ENCODE results near the gene SCAP.

Gene SCAP

DNA sequence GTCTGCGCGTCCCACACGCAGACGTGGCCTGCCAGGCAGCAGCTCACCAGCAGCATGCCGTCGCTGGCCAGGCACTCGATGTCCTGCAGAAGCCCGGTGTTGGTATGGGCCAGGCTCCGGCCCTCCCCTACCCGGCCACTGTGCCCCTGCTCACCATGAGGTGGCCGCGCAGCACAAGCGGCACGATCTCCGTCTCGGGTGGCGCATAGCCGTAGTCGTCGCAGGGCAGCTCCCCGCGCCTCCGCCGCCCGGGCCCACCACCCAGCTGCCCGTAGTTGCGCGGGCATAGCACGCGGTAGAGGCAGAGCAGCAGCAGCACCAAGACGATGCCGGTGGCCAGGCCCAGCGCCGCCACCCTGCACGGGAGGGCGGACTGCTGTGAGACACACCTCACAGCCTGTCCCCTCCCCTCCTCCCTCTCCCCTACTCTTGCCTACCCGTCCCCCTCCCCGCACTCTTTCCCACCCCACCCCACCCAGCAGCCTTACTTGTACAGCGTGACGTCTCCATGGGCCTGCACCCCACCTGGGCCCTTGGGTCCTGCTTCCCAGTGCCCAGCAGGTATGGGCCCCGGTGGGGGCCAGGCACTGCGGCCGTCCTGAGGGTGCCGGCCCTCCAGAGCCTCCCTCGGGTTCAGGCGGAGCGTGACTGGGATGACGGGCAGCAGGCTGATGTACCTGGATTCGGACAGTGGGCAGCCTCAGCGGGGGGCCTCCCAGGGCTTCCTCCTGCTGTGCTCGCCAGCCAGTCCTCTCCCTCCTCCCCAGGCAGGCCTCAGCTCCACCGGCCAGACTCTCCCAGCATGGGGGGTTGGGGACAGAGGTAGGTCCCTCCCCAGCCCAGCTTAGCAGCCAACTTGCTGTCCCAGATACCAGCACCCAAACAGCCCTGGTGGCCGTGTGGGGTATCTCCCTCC, 57.3 kb downstream of the SCAP start:
- no peaks in the 10 kb centered on the region for H3K27me3 ChIP-seq (ENCODE audit: control insufficient read depth in 2 of 2, insufficient read depth in 2 of 2, low read length in 2 of 2)
- no peak overlapping the region for H3K4me3 ChIP-seq (ENCODE audit: low read length in 2 of 2)
- peaks cover 50 to 62% of the 10 kb centered on the region in 2 donors for H3K36me3 ChIP-seq (ENCODE audit: control insufficient read depth in 2 of 2, insufficient read depth in 2 of 2, low read length in 2 of 2)
- H3K4me1 ChIP-seq (ENCODE audit: control insufficient read depth in 2 of 2, insufficient read depth in 2 of 2, low read length in 2 of 2) = peaks cover 16 to 17% of the 10 kb centered on the region in 2 donors
- no peaks in the 10 kb centered on the region for H3K9me3 ChIP-seq (ENCODE audit: control insufficient read depth in 2 of 2, low read length in 2 of 2)
- H3K27ac ChIP-seq (ENCODE audit: low read depth in 2 of 2, low read length in 2 of 2) = no peak overlapping the region
- no peak overlapping the region for H3K9ac ChIP-seq (ENCODE audit: low read depth in 1 of 2, low read length in 2 of 2)

DNA sequence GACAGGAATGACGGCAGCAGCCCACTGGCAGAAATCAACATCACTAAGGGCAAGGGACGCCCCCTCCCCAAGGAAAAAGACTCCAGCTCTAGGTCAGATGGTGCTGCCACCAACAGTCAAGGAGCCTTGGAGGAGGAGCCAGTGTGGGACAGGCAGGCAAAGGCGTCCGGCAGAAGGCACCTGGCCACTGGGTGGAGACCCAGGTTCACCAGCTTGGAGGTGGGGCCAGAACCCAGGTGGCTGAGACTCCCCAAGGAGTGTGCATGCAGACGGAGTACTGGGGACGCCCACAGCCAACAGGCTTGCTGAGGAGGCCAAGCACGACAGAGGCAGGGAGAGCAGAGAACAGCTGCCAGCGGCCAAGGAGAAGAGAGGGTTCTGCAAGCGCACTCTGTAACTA, 59.7 kb downstream of the SCAP start:
- Histone ChIP-seq H3K4me3 (ENCODE audit: low read length in 2 of 2) (no peak overlapping the region), H3K4me1 (ENCODE audit: control insufficient read depth in 2 of 2, insufficient read depth in 2 of 2, low read length in 2 of 2) (peaks cover 0 to 3% of the 10 kb centered on the region in 2 donors), H3K9me3 (ENCODE audit: control insufficient read depth in 2 of 2, low read length in 2 of 2) (no peaks in the 10 kb centered on the region), H3K36me3 (ENCODE audit: control insufficient read depth in 2 of 2, insufficient read depth in 2 of 2, low read length in 2 of 2) (peaks cover 70 to 78% of the 10 kb centered on the region in 2 donors), H3K27me3 (ENCODE audit: control insufficient read depth in 2 of 2, insufficient read depth in 2 of 2, low read length in 2 of 2) (no peaks in the 10 kb centered on the region), H3K27ac (ENCODE audit: low read depth in 2 of 2, low read length in 2 of 2) (no peak overlapping the region), H3K9ac (ENCODE audit: low read depth in 1 of 2, low read length in 2 of 2) (no peak overlapping the region)

DNA sequence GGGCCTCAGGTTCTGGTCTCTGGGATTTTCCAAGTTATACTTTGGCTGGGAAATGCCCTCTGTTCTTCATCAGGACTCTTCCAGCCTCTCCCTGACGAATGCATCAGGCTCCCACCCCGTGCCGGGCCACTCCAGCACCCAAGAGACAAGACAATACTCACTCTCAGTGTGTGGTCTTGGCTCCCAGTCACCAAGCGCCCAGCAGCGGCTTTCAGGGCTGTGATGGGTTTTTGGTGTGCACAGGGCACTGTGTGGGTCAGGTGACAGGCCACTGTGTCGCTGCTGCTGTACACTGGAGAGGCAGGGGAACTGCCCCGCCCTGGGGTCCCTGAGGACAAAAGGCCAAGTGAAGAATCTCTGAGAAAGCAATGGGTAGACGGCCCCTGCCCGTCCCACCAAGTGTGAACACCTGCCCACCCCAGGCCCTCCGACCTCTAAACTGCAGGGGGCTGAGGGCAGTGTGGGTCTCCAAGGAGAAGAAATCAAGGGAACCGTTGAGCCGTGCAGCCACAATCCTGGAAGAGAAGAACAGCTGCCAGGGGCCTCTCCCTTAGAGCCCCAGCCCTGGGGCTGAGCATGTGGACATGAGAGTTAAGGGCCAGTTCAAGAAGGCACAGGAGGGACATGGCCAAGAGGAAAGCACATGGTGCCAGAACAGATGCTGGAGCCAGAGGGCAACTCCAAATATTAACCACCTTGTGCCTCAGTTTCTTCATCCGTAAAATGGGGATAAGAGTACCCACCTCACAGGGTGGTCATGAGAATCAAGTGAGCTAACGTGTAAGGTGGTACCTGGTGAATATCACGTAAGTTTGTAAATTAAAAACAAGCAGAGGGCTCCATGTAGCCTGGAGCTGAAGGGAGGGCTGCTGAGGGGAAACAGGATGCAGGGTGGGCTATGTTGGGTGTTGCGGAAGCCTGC, 60.8 kb downstream of the SCAP start:
- no peaks in the 10 kb centered on the region for H3K4me1 ChIP-seq (ENCODE audit: control insufficient read depth in 2 of 2, insufficient read depth in 2 of 2, low read length in 2 of 2)
- H3K4me3 ChIP-seq (ENCODE audit: low read length in 2 of 2) = no peak overlapping the region
- no peak overlapping the region for H3K27ac ChIP-seq (ENCODE audit: low read depth in 2 of 2, low read length in 2 of 2)
- no peaks in the 10 kb centered on the region for H3K27me3 ChIP-seq (ENCODE audit: control insufficient read depth in 2 of 2, insufficient read depth in 2 of 2, low read length in 2 of 2)
- no peaks in the 10 kb centered on the region for H3K9me3 ChIP-seq (ENCODE audit: control insufficient read depth in 2 of 2, low read length in 2 of 2)
- H3K9ac ChIP-seq (ENCODE audit: low read depth in 1 of 2, low read length in 2 of 2) = no peak overlapping the region
- peaks cover 66 to 71% of the 10 kb centered on the region in 2 donors for H3K36me3 ChIP-seq (ENCODE audit: control insufficient read depth in 2 of 2, insufficient read depth in 2 of 2, low read length in 2 of 2)

- Histone ChIP-seq H3K9me3 (ENCODE audit: control insufficient read depth in 2 of 2, low read length in 2 of 2) (no peaks in the 10 kb centered on the region), H3K27me3 (ENCODE audit: control insufficient read depth in 2 of 2, insufficient read depth in 2 of 2, low read length in 2 of 2) (no peaks in the 10 kb centered on the region), H3K9ac (ENCODE audit: low read depth in 1 of 2, low read length in 2 of 2) (no peak overlapping the region), H3K27ac (ENCODE audit: low read depth in 2 of 2, low read length in 2 of 2) (no peak overlapping the region), H3K4me1 (ENCODE audit: control insufficient read depth in 2 of 2, insufficient read depth in 2 of 2, low read length in 2 of 2) (no peaks in the 10 kb centered on the region), H3K4me3 (ENCODE audit: low read length in 2 of 2) (no peak overlapping the region), H3K36me3 (ENCODE audit: control insufficient read depth in 2 of 2, insufficient read depth in 2 of 2, low read length in 2 of 2) (peaks cover 66 to 71% of the 10 kb centered on the region in 2 donors)
Measured at GRCh38 chr3:47414161-47414564, 61.6 kb downstream of the SCAP start.

GRCh38 chr3:47413751-47414150, 62.0 kb downstream of the SCAP start:
- H3K27me3 ChIP-seq (ENCODE audit: control insufficient read depth in 2 of 2, insufficient read depth in 2 of 2, low read length in 2 of 2) = no peaks in the 10 kb centered on the region
- H3K27ac ChIP-seq (ENCODE audit: low read depth in 2 of 2, low read length in 2 of 2) = no peak overlapping the region
- H3K9ac ChIP-seq (ENCODE audit: low read depth in 1 of 2, low read length in 2 of 2) = no peak overlapping the region
- no peak overlapping the region for H3K4me3 ChIP-seq (ENCODE audit: low read length in 2 of 2)
- H3K9me3 ChIP-seq (ENCODE audit: control insufficient read depth in 2 of 2, low read length in 2 of 2) = no peaks in the 10 kb centered on the region
- H3K4me1 ChIP-seq (ENCODE audit: control insufficient read depth in 2 of 2, insufficient read depth in 2 of 2, low read length in 2 of 2) = no peaks in the 10 kb centered on the region
- peaks cover 66 to 71% of the 10 kb centered on the region in 2 donors for H3K36me3 ChIP-seq (ENCODE audit: control insufficient read depth in 2 of 2, insufficient read depth in 2 of 2, low read length in 2 of 2)

- no peaks in the 10 kb centered on the region for H3K4me1 ChIP-seq (ENCODE audit: control insufficient read depth in 2 of 2, insufficient read depth in 2 of 2, low read length in 2 of 2)
- H3K36me3 ChIP-seq (ENCODE audit: control insufficient read depth in 2 of 2, insufficient read depth in 2 of 2, low read length in 2 of 2) = peaks cover 72 to 77% of the 10 kb centered on the region in 2 donors
- H3K4me3 ChIP-seq (ENCODE audit: low read length in 2 of 2) = no peak overlapping the region
- no peak overlapping the region for H3K27ac ChIP-seq (ENCODE audit: low read depth in 2 of 2, low read length in 2 of 2)
- H3K9me3 ChIP-seq (ENCODE audit: control insufficient read depth in 2 of 2, low read length in 2 of 2) = no peaks in the 10 kb centered on the region
- H3K27me3 ChIP-seq (ENCODE audit: control insufficient read depth in 2 of 2, insufficient read depth in 2 of 2, low read length in 2 of 2) = no peaks in the 10 kb centered on the region
- no peak overlapping the region for H3K9ac ChIP-seq (ENCODE audit: low read depth in 1 of 2, low read length in 2 of 2)
Measured at GRCh38 chr3:47412842-47413520, 62.8 kb downstream of the SCAP start.

GRCh38 chr3:47412453-47412756, 63.3 kb downstream of the SCAP start:
- Histone ChIP-seq H3K36me3 (ENCODE audit: control insufficient read depth in 2 of 2, insufficient read depth in 2 of 2, low read length in 2 of 2) (peaks cover 76 to 82% of the 10 kb centered on the region in 2 donors), H3K4me3 (ENCODE audit: low read length in 2 of 2) (no peak overlapping the region), H3K27ac (ENCODE audit: low read depth in 2 of 2, low read length in 2 of 2) (no peak overlapping the region), H3K4me1 (ENCODE audit: control insufficient read depth in 2 of 2, insufficient read depth in 2 of 2, low read length in 2 of 2) (no peaks in the 10 kb centered on the region), H3K9ac (ENCODE audit: low read depth in 1 of 2, low read length in 2 of 2) (no peak overlapping the region), H3K9me3 (ENCODE audit: control insufficient read depth in 2 of 2, low read length in 2 of 2) (no peaks in the 10 kb centered on the region), H3K27me3 (ENCODE audit: control insufficient read depth in 2 of 2, insufficient read depth in 2 of 2, low read length in 2 of 2) (no peaks in the 10 kb centered on the region)

- Histone ChIP-seq H3K4me3 (ENCODE audit: low read length in 2 of 2) (no peak overlapping the region), H3K27me3 (ENCODE audit: control insufficient read depth in 2 of 2, insufficient read depth in 2 of 2, low read length in 2 of 2) (no peaks in the 10 kb centered on the region), H3K9me3 (ENCODE audit: control insufficient read depth in 2 of 2, low read length in 2 of 2) (no peaks in the 10 kb centered on the region), H3K27ac (ENCODE audit: low read depth in 2 of 2, low read length in 2 of 2) (no peak overlapping the region), H3K9ac (ENCODE audit: low read depth in 1 of 2, low read length in 2 of 2) (no peak overlapping the region), H3K36me3 (ENCODE audit: control insufficient read depth in 2 of 2, insufficient read depth in 2 of 2, low read length in 2 of 2) (peaks cover 77 to 82% of the 10 kb centered on the region in 2 donors), H3K4me1 (ENCODE audit: control insufficient read depth in 2 of 2, insufficient read depth in 2 of 2, low read length in 2 of 2) (no peaks in the 10 kb centered on the region)
Measured at GRCh38 chr3:47411696-47412452, 63.9 kb downstream of the SCAP start.

GRCh38 chr3:47410801-47411646, 64.7 kb downstream of the SCAP start:
- no peak overlapping the region for H3K27ac ChIP-seq (ENCODE audit: low read depth in 2 of 2, low read length in 2 of 2)
- no peak overlapping the region for H3K4me3 ChIP-seq (ENCODE audit: low read length in 2 of 2)
- H3K4me1 ChIP-seq (ENCODE audit: control insufficient read depth in 2 of 2, insufficient read depth in 2 of 2, low read length in 2 of 2) = peaks cover 0 to 3% of the 10 kb centered on the region in 2 donors
- no peak overlapping the region for H3K9ac ChIP-seq (ENCODE audit: low read depth in 1 of 2, low read length in 2 of 2)
- peaks cover 76 to 80% of the 10 kb centered on the region in 2 donors for H3K36me3 ChIP-seq (ENCODE audit: control insufficient read depth in 2 of 2, insufficient read depth in 2 of 2, low read length in 2 of 2)
- H3K9me3 ChIP-seq (ENCODE audit: control insufficient read depth in 2 of 2, low read length in 2 of 2) = no peaks in the 10 kb centered on the region
- H3K27me3 ChIP-seq (ENCODE audit: control insufficient read depth in 2 of 2, insufficient read depth in 2 of 2, low read length in 2 of 2) = no peaks in the 10 kb centered on the region

Data from mucosa of rectum (tissue), 2 donors.